ENCODE measurements around the gene E2F8.

DNA sequence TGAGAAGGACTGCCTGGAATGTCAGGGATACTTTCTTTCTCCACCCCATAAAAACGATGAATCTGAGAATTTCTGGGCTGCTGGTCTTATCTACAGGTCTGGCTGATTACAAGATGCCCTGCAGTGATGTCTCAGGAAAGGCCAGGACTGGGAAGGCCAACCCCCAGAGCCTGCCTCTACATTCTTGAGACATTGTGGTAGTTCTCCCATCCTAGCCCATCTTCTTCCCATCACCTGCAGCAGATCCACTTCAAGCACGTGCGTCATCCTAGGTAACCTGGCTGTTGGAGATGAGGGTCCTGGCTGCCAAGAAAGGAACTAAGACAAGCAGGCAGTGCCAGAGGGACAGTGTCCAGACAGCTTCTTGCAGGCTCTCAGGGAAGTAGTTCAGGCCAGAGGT lies 44.1 kb upstream of the E2F8 start:
- TF ChIP-seq ESRRA (CRISPR knock-in tag; IDR thresholded peaks at IDR 0.05; ENCODE audit: borderline replicate concordance) (no peak), SOX15 (CRISPR knock-in tag; IDR thresholded peaks at IDR 0.05) (no peak), NR3C1 (CRISPR knock-in tag; conservative IDR thresholded peaks at IDR 0.05; ENCODE audit: low read depth) (no peak)
- TF ChIP-seq, protein P1, sequence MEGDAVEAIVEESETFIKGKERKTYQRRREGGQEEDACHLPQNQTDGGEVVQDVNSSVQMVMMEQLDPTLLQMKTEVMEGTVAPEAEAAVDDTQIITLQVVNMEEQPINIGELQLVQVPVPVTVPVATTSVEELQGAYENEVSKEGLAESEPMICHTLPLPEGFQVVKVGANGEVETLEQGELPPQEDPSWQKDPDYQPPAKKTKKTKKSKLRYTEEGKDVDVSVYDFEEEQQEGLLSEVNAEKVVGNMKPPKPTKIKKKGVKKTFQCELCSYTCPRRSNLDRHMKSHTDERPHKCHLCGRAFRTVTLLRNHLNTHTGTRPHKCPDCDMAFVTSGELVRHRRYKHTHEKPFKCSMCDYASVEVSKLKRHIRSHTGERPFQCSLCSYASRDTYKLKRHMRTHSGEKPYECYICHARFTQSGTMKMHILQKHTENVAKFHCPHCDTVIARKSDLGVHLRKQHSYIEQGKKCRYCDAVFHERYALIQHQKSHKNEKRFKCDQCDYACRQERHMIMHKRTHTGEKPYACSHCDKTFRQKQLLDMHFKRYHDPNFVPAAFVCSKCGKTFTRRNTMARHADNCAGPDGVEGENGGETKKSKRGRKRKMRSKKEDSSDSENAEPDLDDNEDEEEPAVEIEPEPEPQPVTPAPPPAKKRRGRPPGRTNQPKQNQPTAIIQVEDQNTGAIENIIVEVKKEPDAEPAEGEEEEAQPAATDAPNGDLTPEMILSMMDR (IDR thresholded peaks at IDR 0.05) = no peak
- TF ChIP-seq, protein P2, sequence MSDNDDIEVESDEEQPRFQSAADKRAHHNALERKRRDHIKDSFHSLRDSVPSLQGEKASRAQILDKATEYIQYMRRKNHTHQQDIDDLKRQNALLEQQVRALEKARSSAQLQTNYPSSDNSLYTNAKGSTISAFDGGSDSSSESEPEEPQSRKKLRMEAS (CRISPR knock-in tag; IDR thresholded peaks at IDR 0.05) = no peak
- TF ChIP-seq, protein P3, sequence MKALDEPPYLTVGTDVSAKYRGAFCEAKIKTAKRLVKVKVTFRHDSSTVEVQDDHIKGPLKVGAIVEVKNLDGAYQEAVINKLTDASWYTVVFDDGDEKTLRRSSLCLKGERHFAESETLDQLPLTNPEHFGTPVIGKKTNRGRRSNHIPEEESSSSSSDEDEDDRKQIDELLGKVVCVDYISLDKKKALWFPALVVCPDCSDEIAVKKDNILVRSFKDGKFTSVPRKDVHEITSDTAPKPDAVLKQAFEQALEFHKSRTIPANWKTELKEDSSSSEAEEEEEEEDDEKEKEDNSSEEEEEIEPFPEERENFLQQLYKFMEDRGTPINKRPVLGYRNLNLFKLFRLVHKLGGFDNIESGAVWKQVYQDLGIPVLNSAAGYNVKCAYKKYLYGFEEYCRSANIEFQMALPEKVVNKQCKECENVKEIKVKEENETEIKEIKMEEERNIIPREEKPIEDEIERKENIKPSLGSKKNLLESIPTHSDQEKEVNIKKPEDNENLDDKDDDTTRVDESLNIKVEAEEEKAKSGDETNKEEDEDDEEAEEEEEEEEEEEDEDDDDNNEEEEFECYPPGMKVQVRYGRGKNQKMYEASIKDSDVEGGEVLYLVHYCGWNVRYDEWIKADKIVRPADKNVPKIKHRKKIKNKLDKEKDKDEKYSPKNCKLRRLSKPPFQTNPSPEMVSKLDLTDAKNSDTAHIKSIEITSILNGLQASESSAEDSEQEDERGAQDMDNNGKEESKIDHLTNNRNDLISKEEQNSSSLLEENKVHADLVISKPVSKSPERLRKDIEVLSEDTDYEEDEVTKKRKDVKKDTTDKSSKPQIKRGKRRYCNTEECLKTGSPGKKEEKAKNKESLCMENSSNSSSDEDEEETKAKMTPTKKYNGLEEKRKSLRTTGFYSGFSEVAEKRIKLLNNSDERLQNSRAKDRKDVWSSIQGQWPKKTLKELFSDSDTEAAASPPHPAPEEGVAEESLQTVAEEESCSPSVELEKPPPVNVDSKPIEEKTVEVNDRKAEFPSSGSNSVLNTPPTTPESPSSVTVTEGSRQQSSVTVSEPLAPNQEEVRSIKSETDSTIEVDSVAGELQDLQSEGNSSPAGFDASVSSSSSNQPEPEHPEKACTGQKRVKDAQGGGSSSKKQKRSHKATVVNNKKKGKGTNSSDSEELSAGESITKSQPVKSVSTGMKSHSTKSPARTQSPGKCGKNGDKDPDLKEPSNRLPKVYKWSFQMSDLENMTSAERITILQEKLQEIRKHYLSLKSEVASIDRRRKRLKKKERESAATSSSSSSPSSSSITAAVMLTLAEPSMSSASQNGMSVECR (CRISPR knock-in tag; IDR thresholded peaks at IDR 0.05; ENCODE audit: borderline replicate concordance) = no peak
- TF ChIP-seq, protein P4, sequence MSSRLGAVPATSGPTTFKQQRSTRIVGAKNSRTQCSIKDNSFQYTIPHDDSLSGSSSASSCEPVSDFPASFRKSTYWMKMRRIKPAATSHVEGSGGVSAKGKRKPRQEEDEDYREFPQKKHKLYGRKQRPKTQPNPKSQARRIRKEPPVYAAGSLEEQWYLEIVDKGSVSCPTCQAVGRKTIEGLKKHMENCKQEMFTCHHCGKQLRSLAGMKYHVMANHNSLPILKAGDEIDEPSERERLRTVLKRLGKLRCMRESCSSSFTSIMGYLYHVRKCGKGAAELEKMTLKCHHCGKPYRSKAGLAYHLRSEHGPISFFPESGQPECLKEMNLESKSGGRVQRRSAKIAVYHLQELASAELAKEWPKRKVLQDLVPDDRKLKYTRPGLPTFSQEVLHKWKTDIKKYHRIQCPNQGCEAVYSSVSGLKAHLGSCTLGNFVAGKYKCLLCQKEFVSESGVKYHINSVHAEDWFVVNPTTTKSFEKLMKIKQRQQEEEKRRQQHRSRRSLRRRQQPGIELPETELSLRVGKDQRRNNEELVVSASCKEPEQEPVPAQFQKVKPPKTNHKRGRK (CRISPR knock-in tag; IDR thresholded peaks at IDR 0.05; ENCODE audit: borderline replicate concordance) = no peak
